Measurements from ENCODE around the gene ZNF526.

Gene ZNF526

DNA sequence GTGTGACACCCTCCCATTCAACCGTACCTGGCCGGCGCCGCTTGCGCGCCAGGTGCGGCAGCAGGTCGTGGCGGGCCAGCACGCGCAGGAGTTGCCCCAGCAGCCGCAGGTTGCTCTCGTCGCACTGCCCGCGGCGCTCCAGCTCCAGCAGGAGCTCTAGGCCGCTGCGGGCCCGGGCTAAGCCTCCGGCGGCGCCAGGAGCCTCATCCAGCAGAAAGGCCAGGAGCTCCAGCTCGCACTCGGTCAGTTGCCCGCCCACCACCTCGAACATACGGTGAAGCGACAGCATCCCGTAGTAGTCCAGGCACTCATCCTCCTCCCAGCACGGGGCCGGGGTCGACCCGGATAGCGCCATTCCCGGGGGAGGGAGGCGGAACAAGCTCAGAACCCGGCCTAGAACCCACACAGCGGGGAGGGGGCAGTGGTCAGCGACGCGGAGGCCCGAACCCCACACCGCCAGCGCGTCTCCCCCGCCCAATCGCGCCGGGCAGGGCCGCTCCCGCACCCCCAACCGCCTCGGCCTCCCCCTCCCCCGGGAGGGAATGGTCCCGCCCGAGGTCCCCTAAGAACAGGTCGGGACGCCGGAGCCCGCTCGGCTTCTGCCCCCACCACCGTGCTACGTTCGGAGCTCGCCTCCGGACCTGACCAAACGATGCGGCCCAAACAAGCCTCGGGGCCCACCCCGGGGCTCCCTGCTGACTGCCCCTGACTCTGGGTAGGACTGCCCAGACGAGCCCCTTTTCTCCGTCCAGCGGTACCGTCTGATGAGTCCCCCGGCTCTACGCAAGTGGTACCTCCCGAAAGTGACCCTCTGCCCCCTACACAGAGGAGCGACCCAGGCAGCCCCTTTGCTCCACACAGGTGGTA lies 3.2 kb upstream of the ZNF526 start (continued):
- peak; percentile 20; the same call in 1 of the 2 replicates for TF ChIP-seq WT1 (tag by site-specific recombination; IDR thresholded peaks at IDR 0.05)

DNA sequence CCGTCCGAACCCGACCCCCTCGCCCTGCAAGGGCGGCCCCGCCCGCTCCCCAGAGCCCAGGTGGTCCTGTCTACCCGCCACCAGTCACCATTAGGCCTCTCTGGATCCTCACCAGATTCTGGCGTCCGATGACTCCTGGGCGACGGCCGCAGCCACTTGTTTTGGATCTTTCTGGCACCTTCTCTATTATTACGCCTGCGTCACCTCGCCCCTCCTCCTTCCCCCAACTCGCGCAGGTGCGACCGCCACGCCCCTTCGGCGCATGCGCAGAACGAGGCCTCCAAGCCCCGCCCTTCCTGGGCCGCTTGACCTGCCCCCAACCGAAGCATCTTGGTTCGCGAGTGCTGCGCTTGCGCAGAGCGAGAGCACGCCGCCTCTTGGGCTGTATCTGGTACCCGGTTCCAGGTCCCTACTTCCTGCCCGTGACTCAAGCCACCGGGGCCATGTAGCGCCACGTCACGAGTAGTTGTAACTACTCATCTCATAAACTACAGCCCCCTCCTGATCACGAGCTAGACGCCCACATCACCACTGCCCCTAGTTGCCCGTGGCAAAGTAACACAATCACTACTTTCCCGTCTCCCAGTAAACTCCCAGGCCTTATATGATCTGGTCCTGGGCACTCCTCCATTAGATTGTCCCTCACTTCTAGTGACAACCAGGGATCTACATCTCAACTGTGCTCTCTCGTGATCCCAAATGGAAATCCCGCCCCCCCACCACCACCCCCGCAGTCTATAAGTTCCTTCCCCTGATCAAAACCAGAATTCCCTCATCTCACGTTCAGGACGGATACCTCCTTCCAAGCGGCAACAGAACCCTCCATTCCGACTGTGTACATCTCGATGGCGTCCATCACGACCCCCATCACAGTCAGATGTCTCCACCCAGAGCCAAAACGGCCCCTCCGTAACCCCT lies 2.3 kb upstream of the ZNF526 start, which contains the start of gene DEDD2:
Gene DEDD2, minus strand, starts transcription at position 158 of the 918 bp plus-strand sequence. CDS start 670 bp downstream, outside the sequence.
- peak within 1 kb of the TSS; percentile 92 for H3K27ac ChIP-seq (ENCODE audit: extremely low read depth, low read depth, low read length)
- no peaks in the 10 kb centered on the region for H3K9me3 ChIP-seq (ENCODE audit: control insufficient read depth, insufficient read depth, low read depth, low read length)
- peak within 1 kb of the TSS; percentile 75 for H3K4me3 ChIP-seq (ENCODE audit: low read depth, low read length)
- POLR2A ChIA-PET, result interaction anchor here (0.5 to 6.0 kb wide), 10 partner anchors 11 to 358 kb away, joined by 3 to 67 read pairs (median 6); partner anchors contain the start of gene GSK3A
- peaks cover 23% of the 10 kb centered on the region for H3K4me1 ChIP-seq (ENCODE audit: control insufficient read depth, insufficient read depth, low read length)
- peaks cover 37 to 41% of the 10 kb centered on the region in 2 experiments for H3K36me3 ChIP-seq (ENCODE audit: control insufficient read depth in 2 of 2, insufficient read depth in 1 of 2, low read length in 2 of 2)
- CTCF ChIA-PET, result interaction anchor here (0.6 to 2.1 kb wide), 6 partner anchors 10 to 109 kb away, joined by 3 to 7 read pairs (median 4); no protein-coding TSS in a partner anchor
- TF ChIP-seq REPIN1 (tag by site-specific recombination; IDR thresholded peaks at IDR 0.05; ENCODE audit: low read depth), result no peak
- TF ChIP-seq, protein P1, sequence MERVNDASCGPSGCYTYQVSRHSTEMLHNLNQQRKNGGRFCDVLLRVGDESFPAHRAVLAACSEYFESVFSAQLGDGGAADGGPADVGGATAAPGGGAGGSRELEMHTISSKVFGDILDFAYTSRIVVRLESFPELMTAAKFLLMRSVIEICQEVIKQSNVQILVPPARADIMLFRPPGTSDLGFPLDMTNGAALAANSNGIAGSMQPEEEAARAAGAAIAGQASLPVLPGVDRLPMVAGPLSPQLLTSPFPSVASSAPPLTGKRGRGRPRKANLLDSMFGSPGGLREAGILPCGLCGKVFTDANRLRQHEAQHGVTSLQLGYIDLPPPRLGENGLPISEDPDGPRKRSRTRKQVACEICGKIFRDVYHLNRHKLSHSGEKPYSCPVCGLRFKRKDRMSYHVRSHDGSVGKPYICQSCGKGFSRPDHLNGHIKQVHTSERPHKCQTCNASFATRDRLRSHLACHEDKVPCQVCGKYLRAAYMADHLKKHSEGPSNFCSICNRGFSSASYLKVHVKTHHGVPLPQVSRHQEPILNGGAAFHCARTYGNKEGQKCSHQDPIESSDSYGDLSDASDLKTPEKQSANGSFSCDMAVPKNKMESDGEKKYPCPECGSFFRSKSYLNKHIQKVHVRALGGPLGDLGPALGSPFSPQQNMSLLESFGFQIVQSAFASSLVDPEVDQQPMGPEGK (tag by site-specific recombination; IDR thresholded peaks at IDR 0.05), result peak; percentile 45
- TF ChIP-seq SCRT2 (tag by site-specific recombination; IDR thresholded peaks at IDR 0.05), result peak; percentile 91
- TF ChIP-seq IKZF3 (tag by site-specific recombination; IDR thresholded peaks at IDR 0.05), result no peak
- no peak for TF ChIP-seq ZNF184 (tag by site-specific recombination; IDR thresholded peaks at IDR 0.05)
- no peak for TF ChIP-seq MYNN (tag by site-specific recombination; IDR thresholded peaks at IDR 0.05; ENCODE audit: borderline replicate concordance)
- peak; percentile 49; the same call in 1 of the 2 replicates for TF ChIP-seq ZNF501 (tag by site-specific recombination; IDR thresholded peaks at IDR 0.05)
- no peak for TF ChIP-seq TCF7L2 (IDR thresholded peaks at IDR 0.05; ENCODE audit: borderline replicate concordance, low read depth, low read length)
- no peak for TF ChIP-seq ZNF704 (tag by site-specific recombination; IDR thresholded peaks at IDR 0.05)
- no peak for TF ChIP-seq ZNF548 (tag by site-specific recombination; IDR thresholded peaks at IDR 0.05)
- TF ChIP-seq ZNF785 (tag by site-specific recombination; IDR thresholded peaks at IDR 0.05), result no peak
- TF ChIP-seq ZNF830 (tag by site-specific recombination; IDR thresholded peaks at IDR 0.05; ENCODE audit: low read depth), result no peak
- no peak; the same call in 1 of the 2 replicates for TF ChIP-seq ZNF138 (tag by site-specific recombination; IDR thresholded peaks at IDR 0.05; ENCODE audit: borderline replicate concordance)
- TF ChIP-seq ZNF776 (tag by site-specific recombination; IDR thresholded peaks at IDR 0.05; ENCODE audit: borderline replicate concordance), result no peak
- TF ChIP-seq ZNF596 (tag by site-specific recombination; IDR thresholded peaks at IDR 0.05), result no peak
- no peak for TF ChIP-seq ZNF214 (tag by site-specific recombination; IDR thresholded peaks at IDR 0.05; ENCODE audit: borderline replicate concordance)
- TF ChIP-seq ZEB2 (tag by site-specific recombination; IDR thresholded peaks at IDR 0.05), result peak; percentile 42
- no peak for TF ChIP-seq TRIM28 (IDR thresholded peaks at IDR 0.05; ENCODE audit: borderline replicate concordance, low read length)
- TF ChIP-seq ZNF645 (tag by site-specific recombination; IDR thresholded peaks at IDR 0.05), result no peak
- TF ChIP-seq ZBTB20 (tag by site-specific recombination; IDR thresholded peaks at IDR 0.05), result peak; percentile 60; the same call in 1 of the 2 replicates
- no peak for TF ChIP-seq ZNF354C (tag by site-specific recombination; IDR thresholded peaks at IDR 0.05; ENCODE audit: borderline replicate concordance, low read depth)
- peak; percentile 31; the same call in 1 of the 2 replicates for TF ChIP-seq ZBTB11 (tag by site-specific recombination; conservative IDR thresholded peaks at IDR 0.05; ENCODE audit: low read depth)
- TF ChIP-seq ZXDB (tag by site-specific recombination; IDR thresholded peaks at IDR 0.05), result no peak; the same call in 1 of the 2 replicates
- no peak for TF ChIP-seq ZNF558 (tag by site-specific recombination; IDR thresholded peaks at IDR 0.05)

Measured in HEK293 (cell line).